Measurements from ENCODE around the gene PRSS23. TPM values are rescaled to one million over a fixed set of nuclear protein-coding genes. Genes with fewer than 3 reads are reported as not detected.

PRSS23 gene
- total and polyA plus RNA-seq, 3 donors from 2014 or later = 51.0 to 117 (median 98.9) TPM

DNA sequence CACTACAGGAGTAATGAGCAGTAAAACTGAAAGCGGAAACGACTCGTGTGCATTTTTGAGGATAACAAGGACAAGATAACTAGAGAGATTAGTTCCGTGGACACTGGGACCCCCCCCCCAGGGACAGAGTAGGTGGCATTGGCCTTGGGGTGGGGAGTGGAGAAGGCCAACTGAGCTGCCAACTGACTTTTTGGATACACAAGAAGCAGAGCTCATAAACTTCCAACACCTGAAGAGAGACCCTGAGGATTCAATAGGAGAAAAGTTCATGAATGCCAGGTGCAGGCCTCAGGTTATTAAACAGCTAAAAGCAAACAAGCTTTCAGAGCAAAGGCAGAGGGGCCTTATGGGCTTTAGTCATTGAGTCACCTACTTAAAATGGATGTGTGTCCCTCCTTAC, 17.6 kb upstream of the PRSS23 start:
- TF ChIP-seq POLR2A (IDR thresholded peaks at IDR 0.05) = no peak
- TF ChIP-seq, protein P1, sequence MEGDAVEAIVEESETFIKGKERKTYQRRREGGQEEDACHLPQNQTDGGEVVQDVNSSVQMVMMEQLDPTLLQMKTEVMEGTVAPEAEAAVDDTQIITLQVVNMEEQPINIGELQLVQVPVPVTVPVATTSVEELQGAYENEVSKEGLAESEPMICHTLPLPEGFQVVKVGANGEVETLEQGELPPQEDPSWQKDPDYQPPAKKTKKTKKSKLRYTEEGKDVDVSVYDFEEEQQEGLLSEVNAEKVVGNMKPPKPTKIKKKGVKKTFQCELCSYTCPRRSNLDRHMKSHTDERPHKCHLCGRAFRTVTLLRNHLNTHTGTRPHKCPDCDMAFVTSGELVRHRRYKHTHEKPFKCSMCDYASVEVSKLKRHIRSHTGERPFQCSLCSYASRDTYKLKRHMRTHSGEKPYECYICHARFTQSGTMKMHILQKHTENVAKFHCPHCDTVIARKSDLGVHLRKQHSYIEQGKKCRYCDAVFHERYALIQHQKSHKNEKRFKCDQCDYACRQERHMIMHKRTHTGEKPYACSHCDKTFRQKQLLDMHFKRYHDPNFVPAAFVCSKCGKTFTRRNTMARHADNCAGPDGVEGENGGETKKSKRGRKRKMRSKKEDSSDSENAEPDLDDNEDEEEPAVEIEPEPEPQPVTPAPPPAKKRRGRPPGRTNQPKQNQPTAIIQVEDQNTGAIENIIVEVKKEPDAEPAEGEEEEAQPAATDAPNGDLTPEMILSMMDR (IDR thresholded peaks at IDR 0.05) = no peak
- Histone ChIP-seq H3K9me3 (no peaks in the 10 kb centered on the region), H3K4me1 (no peaks in the 10 kb centered on the region), H3K36me3 (ENCODE audit: low read depth, missing control alignments) (no peaks in the 10 kb centered on the region), H3K4me3 (no peak overlapping the region), H3K27me3 (no peaks in the 10 kb centered on the region), H3K27ac (no peak overlapping the region)
- intact Hi-C loops (cut with DNase I; ENCODE audit: low total_unique reads) = no loop called here
- 66% methylated on average over 4 of the region's 4 CpGs for WGBS, 2 donors
- no peak for DNase-seq

DNA sequence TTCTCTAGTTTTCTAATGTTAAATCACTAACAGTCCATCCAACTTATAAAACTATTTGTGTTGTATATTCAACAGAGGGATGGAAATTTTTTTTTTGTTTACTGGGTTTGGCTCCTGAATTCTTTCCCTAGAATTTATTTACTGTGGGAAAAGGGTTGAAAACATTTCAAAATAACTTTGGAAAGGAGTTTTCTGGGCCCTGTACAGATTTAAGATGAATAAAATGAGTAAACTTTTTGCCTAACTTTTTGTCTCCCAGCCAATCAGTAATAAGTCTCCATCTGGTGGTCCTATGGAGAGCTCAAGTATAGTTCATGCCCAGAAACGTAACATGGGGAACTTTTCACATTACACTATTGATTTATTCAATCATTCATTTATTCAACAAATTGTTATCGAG, 16.7 kb upstream of the PRSS23 start:
- Histone ChIP-seq H3K27me3 (no peaks in the 10 kb centered on the region), H3K4me1 (no peaks in the 10 kb centered on the region), H3K36me3 (ENCODE audit: low read depth, missing control alignments) (no peaks in the 10 kb centered on the region), H3K27ac (no peak overlapping the region), H3K9me3 (no peaks in the 10 kb centered on the region), H3K4me3 (no peak overlapping the region)
- 56 to 95% methylated on average over 2 of the region's 2 CpGs for WGBS, 2 donors
- TF ChIP-seq POLR2A (IDR thresholded peaks at IDR 0.05) = no peak
- TF ChIP-seq, protein P1 (IDR thresholded peaks at IDR 0.05) = no peak
- DNase-seq = no peak
- intact Hi-C loops (cut with DNase I; ENCODE audit: low total_unique reads) = no loop called here

GRCh38 chr11:86784241-86784681, 16.1 kb upstream of the PRSS23 start:
- Histone ChIP-seq H3K36me3 (ENCODE audit: low read depth, missing control alignments) (no peaks in the 10 kb centered on the region), H3K27ac (no peak overlapping the region), H3K9me3 (no peaks in the 10 kb centered on the region), H3K4me1 (no peaks in the 10 kb centered on the region), H3K4me3 (no peak overlapping the region), H3K27me3 (no peaks in the 10 kb centered on the region)
- 31 to 59% methylated on average over 2 of the region's 2 CpGs for WGBS, 2 donors
- DNase-seq = no peak
- intact Hi-C loops (cut with DNase I; ENCODE audit: low total_unique reads) = no loop called here
- TF ChIP-seq, protein P1 (IDR thresholded peaks at IDR 0.05) = no peak
- TF ChIP-seq POLR2A (IDR thresholded peaks at IDR 0.05) = no peak

- no peaks in the 10 kb centered on the region for H3K36me3 ChIP-seq (ENCODE audit: low read depth, missing control alignments)
- no peaks in the 10 kb centered on the region for H3K9me3 ChIP-seq
- no peaks in the 10 kb centered on the region for H3K4me1 ChIP-seq
- TF ChIP-seq, protein P1 (IDR thresholded peaks at IDR 0.05) = no peak
- TF ChIP-seq POLR2A (IDR thresholded peaks at IDR 0.05) = no peak
- intact Hi-C loops (cut with DNase I; ENCODE audit: low total_unique reads) = no loop called here
- no peak overlapping the region for H3K27ac ChIP-seq
- 47 to 70% methylated on average over 3 of the region's 3 CpGs for WGBS, 2 donors
- no peak for DNase-seq
- no peaks in the 10 kb centered on the region for H3K27me3 ChIP-seq
- H3K4me3 ChIP-seq = no peak overlapping the region
Measured at GRCh38 chr11:86785576-86785975, 14.8 kb upstream of the PRSS23 start.

- intact Hi-C loops (cut with DNase I; ENCODE audit: low total_unique reads) = no loop called here
- Histone ChIP-seq H3K9me3 (no peaks in the 10 kb centered on the region), H3K27me3 (no peaks in the 10 kb centered on the region), H3K4me1 (peaks cover 8% of the 10 kb centered on the region), H3K36me3 (ENCODE audit: low read depth, missing control alignments) (no peaks in the 10 kb centered on the region), H3K4me3 (no peak overlapping the region), H3K27ac (no peak overlapping the region)
- no peak for DNase-seq
- 57 to 75% methylated on average over 2 of the region's 2 CpGs for whole genome bisulfite sequencing, 2 donors
- TF ChIP-seq, protein P1 (IDR thresholded peaks at IDR 0.05) = no peak
- TF ChIP-seq POLR2A (IDR thresholded peaks at IDR 0.05) = no peak
Measured at GRCh38 chr11:86787018-86787536, 13.3 kb upstream of the PRSS23 start.

All from testis (tissue), 3 donors.